Caki2 (cell line): ENCODE data around the gene CDH13. TPM values are rescaled to one million over a fixed set of nuclear protein-coding genes. Genes with fewer than 3 reads are reported as not detected.

Experiments used
- DNase-seq: peaks from one replicate; pipeline ENCODE4 v3.0.0-alpha.2; 2015; ENCODE audit warnings: low read depth
- in situ Hi-C: cut with HindIII; loops from 2 replicates; pipeline ENCODE4 v1.10.0; 2016; ENCODE audit warnings: low sequenced_read_pairs, low pct_unique_long_range_greater_than_20kb, mixed read lengths
- total RNA-seq: library from RNA; depleted of rRNA; stranded (reverse); fragments of >200 nt; shearing (Covaris generic); gene quantifications from 2 replicates; pipeline ENCODE4 v1.2.3, GENCODE V29; 2014; ENCODE audit warnings: low replicate concordance

The CDH13 gene
- total RNA-seq, 1 experiment from 2014 or later: not detected

DNA sequence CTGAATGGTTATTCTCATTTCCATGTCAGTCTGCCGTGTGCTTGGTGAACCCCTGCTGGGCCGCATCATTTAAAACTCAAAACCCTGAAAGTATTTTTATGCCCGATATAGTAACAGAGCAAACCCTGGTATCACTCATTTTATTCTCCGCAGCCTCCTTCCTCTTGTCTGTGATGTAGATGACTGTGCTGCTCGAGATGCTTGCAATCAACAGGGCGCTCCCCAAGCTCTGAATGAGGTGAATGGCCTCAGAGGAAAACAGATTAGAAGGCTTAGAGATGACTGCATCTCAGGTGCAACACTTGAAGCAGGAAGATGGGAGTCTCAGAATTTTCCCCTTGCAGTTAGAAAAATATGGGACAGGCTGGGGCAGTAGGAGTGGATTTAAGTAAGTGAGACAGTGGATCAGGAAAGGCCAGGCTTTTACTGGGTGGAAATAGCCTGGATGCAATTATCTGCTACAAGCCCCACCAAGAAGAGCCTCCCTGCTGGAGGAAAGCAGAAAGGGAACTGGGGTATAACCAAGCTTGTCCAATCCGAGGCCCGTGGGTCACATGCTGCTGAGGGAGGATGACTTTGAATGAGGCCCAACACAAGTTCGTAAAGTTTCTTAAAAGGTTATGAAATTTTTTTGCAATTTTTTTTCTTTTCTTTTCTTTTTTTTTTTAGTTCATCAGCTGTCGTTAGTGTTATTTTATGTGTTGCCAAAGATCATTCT, 166.9 kb downstream of the CDH13 start:
- no peak for DNase-seq
- in situ Hi-C loops: no loop called here

DNA sequence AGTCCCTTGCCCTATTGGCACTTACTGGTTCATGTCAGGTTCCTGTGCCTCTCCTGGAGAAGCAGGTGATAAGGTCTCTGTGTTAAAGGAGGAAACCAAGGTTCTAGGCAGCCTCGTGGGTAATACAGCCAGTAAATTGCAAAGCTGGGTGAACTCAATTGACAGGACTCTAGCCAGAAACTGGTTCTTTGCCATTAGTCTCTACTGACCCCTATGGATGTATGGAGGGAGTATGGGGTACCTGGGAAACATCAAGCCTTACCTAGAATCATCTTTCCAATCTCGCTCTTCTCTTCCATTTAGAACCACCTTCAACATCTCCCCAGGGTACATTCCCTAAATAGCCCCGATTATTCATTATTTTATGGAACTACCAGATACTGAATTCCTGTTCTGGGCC, 169.3 kb downstream of the CDH13 start:
- DNase-seq: no peak
- in situ Hi-C loops: no loop called here

DNA sequence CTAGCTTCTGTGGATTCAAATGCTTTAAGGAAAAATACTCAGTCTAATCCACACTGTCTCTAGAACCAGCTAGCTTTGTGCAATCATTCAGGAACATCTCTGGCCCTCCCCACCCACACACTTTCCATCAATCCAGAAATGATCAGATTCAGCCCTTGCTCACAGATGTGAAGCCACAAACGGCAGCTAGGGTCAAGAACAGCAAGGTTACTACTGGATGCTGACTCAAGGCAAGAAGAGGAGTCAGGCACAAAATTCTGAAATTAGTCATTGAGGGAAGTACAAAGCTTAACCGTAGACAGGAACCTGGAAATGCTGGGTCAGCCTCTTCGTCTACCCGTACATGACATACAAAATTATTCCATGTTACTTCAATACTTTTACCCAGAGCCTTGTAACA, 174.6 kb downstream of the CDH13 start:
- in situ Hi-C loops: no loop called here
- no peak for DNase-seq

DNA sequence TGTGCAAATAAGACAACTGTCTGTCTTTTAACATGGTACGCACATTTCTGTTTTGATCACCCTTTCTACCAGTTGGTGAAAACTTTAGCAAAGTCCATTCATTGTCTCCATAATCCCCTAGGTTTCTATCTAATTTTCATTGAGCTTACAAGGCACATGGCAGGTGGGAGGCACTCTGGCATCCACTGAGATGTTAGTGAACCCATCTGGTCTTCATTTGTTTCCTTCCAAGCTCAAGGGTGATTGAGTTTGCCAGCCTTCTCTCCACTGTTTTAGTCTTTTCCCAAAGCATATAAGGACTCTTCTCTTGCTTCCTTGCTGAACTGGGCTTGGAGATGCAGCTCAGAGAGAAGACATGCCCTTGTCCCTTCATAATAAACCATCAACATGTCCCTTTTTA, 179.1 kb downstream of the CDH13 start:
- DNase-seq: no peak
- in situ Hi-C loops: no loop called here

DNA sequence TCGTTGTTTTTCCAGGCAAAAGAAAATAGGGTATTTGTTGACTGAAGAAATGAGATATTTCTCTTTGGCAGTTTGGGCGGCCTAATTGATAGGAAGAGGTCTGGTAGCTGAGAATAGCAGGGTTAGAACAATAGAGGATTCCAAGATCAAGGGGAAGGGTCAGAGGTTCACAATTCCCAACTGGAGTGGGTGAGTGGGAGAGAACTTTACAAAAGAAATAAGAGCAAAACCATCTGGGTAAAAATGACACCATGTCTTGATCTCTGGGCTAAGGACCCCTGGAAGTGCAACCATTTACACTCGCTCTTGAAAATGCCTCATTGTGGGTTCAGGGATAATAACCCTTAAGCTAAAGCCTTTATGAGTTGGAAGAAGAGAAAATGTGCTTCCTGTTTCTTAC, 180.5 kb downstream of the CDH13 start:
- in situ Hi-C loops: no loop called here
- no peak for DNase-seq

DNA sequence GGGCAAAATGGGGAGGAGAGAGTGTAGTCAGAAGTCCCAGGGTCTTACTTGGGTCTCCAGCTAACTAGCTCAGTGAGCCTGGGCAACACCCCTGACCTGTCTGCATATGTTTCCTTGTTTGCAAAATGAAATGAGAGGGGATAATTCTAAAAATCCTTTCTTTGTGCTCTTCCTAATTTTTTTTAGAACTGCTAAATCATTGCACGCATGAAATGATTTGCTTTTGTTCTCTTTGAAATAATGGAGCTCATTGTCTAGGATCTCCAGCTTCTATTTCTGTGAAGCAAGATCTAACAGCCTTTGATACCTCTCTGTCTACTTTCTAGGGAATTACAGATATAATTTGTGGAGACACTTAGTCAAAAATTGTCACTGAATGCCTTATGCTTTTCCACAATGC, 181.3 kb downstream of the CDH13 start:
- no peak for DNase-seq
- in situ Hi-C loops: no loop called here

DNA sequence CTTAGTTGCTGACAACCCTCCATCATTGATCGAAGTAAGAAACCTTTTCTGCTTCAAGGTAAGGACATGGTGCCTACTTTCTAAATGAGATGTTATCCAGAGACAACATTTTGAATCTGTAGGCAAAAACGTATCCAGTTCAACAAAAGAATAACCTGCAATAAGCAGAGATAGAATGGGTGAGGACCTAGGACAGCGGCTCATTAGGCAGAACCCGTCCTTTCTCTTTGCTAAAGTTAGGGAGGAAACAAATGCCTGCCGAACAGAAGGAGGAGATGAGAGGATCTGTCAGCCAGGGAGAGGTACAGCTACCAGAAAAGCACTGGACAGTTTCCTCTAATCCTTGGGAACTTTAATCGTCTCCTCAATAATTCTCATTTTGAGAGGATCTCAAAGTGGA, 183.3 kb downstream of the CDH13 start:
- in situ Hi-C loops: no loop called here
- no peak for DNase-seq

DNA sequence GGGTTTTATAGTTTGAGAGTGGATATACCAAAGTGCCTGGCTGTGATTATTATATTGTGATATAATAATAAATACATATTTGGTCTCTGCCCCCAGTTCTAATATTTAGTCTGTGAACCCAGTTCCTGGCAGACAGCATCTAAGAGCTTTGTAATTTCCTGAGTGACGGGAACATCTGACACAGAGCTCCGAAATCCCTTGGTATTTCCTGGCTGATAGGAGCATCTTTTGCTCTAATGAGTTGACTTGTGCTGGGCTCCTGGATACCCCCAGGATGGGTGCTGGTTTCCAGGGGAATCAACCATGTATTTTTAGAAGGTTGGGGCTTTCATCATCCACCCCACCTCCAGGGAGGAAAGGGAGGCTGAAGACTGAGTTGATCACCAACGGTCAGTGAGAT, 187.3 kb downstream of the CDH13 start:
- DNase-seq: no peak
- in situ Hi-C loops: no loop called here

DNA sequence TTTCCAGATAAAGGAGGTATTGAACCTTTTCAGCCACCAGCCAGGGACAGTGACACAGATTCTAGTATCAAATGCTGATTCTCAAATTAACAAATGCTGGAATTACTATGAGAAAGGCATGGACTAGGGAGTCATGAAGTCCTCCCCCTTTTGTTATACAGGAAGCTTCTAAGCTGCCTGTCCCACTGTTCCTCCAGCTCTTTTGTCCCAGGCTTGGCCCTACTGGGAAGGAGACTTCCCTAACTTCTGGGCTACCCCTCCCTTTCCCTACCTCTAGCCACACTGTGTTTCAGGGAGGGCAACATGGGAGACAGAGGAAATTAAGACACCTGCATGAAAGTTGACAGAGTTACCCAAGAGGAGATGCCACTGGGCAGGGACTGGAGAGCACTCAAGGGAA, 192.5 kb downstream of the CDH13 start:
- no peak for DNase-seq
- in situ Hi-C loops: no loop called here

DNA sequence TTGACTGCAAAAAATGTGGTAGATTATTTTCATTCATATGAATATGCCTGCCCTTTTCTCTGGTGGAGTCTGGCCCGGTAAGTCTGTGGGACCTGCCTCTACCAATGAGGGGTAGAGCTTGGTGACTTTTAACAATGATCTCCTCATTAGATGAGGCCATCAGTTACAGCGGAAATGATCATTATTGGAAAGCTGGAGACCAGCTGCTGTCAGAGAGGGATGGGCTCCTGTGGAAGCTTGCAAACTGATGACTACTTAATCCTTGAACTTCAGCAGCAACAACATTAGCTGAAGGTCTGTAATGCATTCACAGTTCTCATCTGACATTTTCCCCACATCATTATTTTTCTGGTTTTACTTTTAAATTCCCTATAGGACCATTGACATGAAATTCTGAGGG, 194.1 kb downstream of the CDH13 start:
- no peak for DNase-seq
- in situ Hi-C loops: no loop called here

DNA sequence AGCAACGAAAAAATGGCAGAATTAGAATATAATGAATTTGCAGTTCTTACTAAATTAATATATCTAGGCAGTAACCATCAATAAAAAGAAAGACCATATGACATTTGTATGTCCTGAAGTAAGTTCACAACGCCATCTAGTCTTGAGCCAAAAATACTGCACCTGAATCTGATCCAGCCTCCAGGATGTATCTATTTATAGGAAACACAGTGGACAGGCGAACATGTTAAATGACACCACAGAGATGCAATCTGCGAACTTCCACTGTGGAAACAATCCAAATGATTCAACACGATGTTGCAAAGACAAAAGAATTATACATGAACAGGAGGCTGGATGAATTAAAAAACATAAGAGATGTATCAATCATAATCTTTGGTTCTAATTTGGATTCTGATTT, 197.6 kb downstream of the CDH13 start:
- in situ Hi-C loops: no loop called here
- DNase-seq: no peak

DNA sequence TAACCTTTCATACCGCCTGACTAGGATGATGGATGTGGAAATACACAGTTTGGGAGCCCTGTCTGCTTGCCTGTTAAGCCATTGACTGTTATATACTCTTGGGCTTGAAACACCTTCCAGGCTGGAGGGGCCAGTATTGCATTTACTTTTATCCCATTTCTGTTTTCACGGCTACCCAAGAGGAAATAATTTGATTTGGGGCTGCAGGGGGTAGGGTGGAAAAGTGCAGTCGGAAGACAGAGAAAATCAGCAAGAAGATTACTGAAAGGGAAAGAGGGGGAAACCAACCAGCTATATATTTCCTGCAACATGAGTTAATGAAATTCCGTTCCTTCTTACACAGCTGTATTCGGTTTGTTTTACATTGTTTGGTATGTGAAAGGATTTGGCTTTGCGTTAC, 202.5 kb downstream of the CDH13 start:
- no peak for DNase-seq
- in situ Hi-C loops: no loop called here

DNA sequence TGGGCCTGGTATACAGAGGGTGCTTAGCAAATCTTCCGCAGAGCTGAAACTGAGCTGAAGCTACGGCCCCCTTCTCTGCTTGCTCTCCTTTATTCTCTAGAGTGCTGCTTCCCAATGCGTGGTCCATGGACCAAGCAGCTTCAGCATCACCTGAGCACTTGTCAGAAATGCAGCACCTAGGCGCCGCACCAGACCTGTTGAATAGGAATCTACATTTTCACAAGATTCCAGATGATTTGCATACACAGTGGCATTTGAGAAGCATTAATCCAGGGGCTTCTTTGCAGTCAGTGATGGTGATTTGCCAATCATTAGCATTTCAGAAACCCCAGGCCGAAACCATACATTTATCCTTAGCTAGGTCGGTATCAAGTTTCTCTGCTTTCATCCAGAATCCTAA, 204.2 kb downstream of the CDH13 start:
- in situ Hi-C loops: no loop called here
- DNase-seq: no peak

DNA sequence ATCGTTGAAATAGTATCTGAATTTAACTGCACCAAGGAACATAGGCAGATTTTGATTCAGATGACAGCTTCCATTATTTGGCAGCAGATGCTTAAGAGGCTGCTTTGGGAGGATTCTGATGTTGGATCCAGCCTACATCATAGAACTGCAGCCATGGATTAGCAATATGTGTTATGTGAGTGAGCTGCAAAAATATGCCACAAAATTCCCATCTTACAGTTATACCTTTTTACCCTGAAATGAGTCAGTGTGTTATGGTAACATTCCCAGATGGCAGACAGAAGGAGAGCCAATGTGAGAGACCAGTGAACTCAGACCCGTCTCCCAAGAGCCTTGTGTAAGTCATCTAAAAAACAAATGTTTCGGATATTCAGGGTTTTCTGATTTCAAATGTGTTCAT, 206.1 kb downstream of the CDH13 start:
- in situ Hi-C loops: no loop called here
- DNase-seq: no peak

DNA sequence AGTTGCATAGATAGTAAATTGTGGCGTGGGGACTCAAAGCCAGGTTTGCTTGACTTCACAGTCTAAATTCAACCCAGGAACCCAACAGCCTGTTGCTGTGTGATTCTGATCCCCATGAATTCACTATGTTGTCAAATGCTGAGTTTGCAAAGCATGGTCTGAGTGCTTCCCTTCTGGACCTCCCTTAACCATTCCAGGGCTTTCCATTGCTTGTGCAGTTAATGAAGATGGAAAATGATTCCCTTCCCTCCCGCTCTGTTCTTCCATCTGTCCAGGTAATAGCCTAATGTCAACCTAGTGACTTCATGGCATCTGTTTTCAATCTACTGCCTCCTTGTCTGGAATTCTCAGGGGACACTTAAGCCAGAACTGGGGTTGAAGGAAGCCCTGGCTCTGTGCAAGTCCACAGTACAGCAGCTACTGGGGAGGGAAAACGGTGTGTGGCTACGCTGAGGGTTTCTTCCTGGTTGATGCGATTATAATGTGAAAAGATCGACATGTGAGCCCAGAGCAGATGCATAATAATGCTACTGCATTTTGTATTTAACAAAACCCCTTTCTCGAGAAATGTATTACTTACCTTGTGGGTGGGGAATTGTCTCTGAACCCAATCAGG, 206.7 kb downstream of the CDH13 start:
- in situ Hi-C loops: no loop called here
- no peak for DNase-seq

DNA sequence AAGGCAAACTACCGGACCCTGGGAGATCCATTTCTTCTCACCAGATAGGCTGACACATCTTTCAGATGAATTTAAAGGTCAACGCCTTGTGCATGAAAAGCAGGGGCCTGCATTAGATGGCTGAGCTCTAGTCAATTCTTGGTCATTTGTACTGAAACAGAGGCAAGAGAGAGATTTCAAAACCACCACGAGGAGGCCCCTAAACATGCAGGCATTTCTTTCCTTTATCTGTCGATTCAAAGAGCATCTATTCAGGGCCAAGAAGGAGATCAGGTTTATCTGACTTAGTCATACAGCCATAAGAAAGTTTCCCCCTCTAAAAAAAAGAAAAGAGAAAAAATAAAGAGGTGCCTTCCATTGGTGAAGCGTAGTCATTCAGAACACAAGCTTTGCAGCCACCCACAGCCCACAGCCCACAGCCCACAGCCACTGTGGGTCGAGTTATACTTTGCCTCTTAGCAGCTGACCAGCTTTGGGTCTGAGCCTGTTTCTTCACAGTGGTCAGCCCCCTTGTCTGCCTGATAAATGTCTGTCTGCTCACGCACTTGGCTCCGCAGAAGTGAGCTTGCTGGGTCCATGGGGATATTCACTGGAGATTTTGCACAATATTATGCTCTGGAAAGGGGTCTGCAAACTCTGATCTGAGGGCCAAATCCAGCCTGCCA, 207.5 kb downstream of the CDH13 start:
- in situ Hi-C loops: no loop called here
- DNase-seq: no peak

DNA sequence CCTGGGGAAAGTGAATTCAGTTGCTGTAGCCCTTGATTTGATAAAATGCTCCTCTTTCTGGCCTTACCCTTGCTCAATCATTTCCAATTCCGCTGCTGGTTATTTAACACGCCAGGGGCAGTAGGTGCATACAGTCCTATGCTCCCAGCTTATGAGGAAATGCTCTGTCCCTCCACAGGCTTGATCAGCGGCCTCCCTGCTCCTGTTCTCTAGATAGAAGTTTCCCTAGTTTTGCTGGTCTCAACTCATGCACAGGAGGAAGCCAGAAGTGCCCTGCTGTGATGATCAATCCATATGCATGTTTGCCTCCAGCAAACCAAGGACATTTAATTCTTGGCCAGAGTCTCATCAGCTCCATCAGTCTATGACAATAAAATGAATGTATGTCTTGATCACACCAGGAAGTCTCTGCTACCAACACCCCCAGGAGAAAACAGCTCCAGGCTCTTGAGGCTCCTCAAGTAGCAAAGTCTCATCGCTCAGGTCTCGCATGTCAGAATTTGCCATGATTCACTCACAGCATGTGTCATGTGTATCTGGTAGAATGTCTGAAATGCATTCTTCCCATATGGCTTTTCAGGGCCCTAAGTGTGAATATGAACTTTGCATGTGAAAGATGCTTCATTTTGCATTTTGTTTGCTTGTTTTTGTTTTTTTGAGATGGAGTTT, 208.9 kb downstream of the CDH13 start:
- in situ Hi-C loops: no loop called here
- DNase-seq: no peak

DNA sequence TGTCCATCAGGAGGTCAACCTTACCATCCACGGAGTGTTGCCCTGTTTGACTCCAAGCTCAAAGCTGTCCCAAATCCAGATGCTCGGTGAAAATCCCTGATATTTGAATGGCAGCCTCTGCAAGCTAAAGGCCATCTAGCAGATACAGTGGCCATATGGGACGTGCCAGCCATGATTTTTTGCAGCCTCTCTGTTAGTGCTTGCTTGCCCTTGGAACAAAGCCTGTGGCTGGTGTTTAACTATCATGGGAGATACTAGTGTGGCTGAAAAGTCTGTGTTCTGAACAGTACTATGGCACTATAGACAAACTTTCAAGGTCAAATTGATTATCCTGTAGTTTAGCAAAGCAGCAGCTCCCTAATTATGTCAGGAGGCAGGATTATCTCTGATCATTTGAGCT, 214.3 kb downstream of the CDH13 start:
- DNase-seq: no peak
- in situ Hi-C loops: no loop called here

DNA sequence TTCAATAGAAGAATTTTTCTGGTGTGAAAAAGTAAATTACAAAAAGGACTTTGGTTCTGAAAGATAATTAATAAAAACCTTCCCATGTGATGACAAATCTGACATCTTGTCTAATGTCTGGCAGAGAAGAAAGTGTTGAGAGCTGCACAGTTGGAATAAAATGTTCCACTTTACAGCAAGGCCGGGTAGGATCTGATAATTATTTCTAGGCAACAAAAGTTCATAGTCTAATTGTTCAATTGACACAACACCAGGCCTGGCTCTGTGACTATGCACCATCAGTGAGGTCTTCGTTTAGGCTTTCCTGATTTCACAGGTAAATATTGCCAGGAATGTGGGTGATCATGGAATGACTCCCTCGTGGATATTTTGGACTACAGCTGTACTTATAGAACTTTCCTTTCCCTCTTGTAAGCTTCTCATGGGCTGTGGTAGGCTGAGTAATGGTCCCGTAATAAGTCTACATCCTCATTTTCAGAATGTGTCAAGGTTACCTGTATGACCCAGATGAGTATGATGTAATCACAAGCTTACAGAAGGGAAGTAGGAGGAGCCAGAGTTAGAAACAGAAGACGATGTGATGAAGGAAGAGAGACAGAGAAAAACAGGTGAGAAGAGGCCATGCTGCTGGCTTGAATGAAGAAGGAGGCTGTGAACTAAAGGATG, 217.0 kb downstream of the CDH13 start:
- no peak for DNase-seq
- in situ Hi-C loops: no loop called here
